ENCODE measurements around the gene ZC2HC1C. TPM values are rescaled to one million over a fixed set of nuclear protein-coding genes. Genes with fewer than 3 reads are reported as not detected.
A peak's percentile ranks its signal among the peaks of the same experiment; 100 is the strongest.

ZC2HC1C gene
- total RNA-seq, 2 experiments from 2014 or later: 0.40 to 0.56 TPM

DNA sequence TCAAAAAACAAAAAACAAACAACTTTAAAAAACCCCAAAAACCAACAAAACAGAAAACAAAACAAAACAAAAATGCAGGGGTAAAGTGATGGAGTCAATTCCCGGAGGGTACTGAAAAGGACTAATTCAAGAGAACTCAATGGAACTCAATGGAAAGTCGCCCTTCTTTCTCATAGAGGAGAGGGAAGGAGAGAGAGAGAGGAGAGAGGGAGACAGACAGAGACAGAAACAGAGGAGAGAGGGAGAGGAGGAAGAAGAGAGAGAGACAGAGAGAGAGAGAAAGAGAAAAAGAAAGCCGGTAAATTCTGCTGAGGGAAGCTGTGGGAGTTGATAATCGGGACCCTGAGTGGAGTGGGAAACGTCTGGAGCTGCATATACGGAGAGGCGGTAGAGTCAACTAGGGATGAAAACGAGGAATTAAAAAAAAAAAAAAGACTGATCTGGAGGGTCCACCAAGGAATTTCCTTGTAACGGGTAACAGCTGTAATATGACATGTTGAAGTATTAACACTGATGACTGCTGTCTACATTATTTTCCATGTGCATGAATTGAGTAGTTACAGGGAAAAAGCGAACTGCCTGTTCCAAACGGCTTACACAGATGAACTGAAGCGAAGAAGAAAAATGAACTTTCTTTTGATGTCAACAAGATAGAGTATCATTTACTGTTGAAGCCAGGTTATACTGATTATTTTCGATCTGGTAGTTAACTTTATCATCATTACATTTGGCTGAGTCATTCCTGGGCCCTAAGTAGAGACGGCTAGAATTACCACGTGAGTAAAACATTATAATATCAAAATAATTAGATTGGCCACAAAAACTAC is 934 bp upstream of the ZC2HC1C start:
- H3K9me3 Mint-ChIP-seq: no peaks in the 10 kb centered on the region
- no peak overlapping the region for H3K27ac Mint-ChIP-seq
- no peaks in the 10 kb centered on the region for H3K27me3 Mint-ChIP-seq
- no peak overlapping the region for H3K4me3 Mint-ChIP-seq
- DNase-seq: no peak
- H3K4me1 Mint-ChIP-seq: peaks cover 10% of the 10 kb centered on the region
- peaks cover 2% of the 10 kb centered on the region for H3K36me3 Mint-ChIP-seq

DNA sequence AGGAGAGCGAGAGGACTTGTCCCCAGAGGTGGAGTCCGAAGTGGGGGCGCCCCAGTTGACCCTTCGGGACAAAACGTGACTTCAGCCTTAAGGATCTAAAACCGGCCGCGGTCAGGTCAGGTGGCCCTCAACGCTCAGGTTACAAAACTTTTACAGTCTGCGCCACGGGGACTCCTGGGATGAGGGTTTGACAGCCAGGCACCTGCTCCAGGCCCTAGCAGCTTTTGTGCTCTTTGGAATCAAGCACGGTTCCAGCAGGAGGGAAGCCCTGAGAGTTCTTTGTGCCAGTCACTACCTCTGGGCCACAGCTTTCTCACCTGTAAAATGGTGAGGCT is 337 bp downstream of the ZC2HC1C start:
- H3K36me3 Mint-ChIP-seq: no peaks in the 10 kb centered on the region
- H3K27ac Mint-ChIP-seq: peak overlapping the region; percentile 39

DNA sequence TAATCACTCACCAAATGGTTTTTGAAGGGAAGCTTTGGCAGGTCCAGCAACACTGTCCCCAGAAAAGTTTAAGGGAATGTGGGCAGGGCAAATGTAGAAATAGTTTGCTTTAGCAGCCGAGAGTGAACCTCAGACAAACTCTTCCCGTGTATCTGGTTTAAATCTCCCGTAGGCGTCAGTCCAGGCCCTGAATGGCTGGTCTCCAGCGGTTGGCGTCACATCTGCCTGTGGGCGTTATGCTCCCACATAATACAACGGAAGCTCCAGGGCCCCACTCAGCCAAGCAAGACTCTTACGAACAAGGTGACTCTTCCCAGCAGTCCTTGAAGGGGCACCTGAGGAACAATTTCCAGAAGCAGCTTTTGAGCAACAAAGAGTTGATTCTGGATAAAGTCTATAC is 942 bp downstream of the ZC2HC1C start:
- Mint-ChIP-seq H3K9me3 (no peaks in the 10 kb centered on the region), H3K4me1 (no peaks in the 10 kb centered on the region), H3K4me3 (no peak overlapping the region), H3K27me3 (no peaks in the 10 kb centered on the region), H3K36me3 (no peaks in the 10 kb centered on the region), H3K27ac (no peak overlapping the region)
- DNase-seq: no peak

More for the DNA sequence above, 337 bp downstream of the ZC2HC1C start:
- no peaks in the 10 kb centered on the region for H3K27me3 Mint-ChIP-seq
- H3K4me3 Mint-ChIP-seq: no peak overlapping the region
- H3K4me1 Mint-ChIP-seq: peaks cover under 1% of the 10 kb centered on the region
- no peaks in the 10 kb centered on the region for H3K9me3 Mint-ChIP-seq
- no peak for DNase-seq

DNA sequence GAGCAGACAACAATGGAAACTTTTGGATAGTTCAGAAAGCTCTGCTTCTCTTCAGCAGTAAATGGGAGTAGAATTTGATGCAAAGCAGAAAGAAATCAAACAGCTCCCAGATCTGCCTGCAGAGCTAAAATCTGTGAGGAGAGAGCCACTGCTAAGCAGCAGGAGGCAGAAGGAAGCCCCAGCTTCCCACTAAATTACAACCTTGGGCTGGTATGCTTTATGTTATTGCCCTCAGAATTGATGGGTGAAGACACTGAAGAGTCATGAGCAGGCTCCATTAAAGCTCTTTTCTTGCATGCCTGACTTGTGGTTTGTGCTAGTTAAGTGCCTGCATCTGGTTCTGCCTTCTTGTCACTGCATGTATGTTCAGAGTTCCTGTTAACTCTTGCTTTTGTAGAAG is 8.4 kb downstream of the ZC2HC1C start:
- Mint-ChIP-seq H3K27ac (no peak overlapping the region), H3K4me3 (no peak overlapping the region), H3K27me3 (no peaks in the 10 kb centered on the region), H3K36me3 (peaks cover 11% of the 10 kb centered on the region), H3K9me3 (no peaks in the 10 kb centered on the region), H3K4me1 (peaks cover 3% of the 10 kb centered on the region)
- DNase-seq: no peak

DNA sequence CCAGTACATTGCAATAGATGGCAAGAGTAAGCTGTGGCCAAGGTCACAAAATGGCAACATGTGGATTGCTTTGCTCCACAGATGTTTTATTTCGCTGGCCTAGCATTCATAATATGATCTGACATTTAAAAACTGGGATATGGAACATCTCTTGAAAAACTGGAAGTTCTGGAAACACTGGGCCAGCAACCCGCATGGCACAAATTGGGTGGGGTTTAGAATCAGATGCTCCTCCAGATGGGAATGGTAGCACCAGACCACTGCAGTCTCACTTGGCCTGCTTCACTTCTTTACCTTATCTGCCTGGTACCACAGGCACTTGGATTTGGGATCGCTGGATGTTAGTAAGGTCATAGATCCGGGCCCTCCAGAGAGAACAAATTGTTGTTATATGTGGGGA is 10.1 kb downstream of the ZC2HC1C start:
- H3K27ac Mint-ChIP-seq: no peak overlapping the region
- H3K4me3 Mint-ChIP-seq: no peak overlapping the region
- no peaks in the 10 kb centered on the region for H3K9me3 Mint-ChIP-seq
- DNase-seq: no peak
- H3K4me1 Mint-ChIP-seq: peaks cover 11% of the 10 kb centered on the region
- no peaks in the 10 kb centered on the region for H3K27me3 Mint-ChIP-seq
- peaks cover 11% of the 10 kb centered on the region for H3K36me3 Mint-ChIP-seq

DNA sequence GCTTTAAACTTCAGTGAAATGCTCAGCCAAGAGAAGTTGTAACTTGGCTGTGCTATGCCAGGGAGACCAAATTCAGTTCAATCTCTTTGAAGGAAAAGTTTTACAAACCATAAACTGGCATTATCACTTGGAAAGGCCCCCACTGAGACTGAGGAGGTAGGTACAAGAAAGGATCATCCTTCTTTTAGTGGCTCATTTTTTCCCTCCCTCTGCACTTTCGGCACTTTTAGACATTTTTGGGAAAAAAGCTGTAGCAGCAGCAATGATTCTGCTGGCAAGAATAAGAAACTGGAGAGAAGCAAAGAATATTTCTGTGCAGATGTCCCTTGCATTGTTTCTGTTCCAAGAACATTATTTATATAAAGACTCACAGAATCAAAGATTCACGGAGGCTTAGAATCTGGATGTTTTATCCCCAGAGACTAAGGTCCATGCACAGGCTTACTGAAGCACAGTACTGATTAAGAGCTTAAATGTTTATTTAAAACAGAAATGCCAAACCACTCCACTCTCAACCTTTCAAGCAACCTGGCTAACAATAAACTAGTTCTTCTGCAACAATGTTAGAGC is 12.3 kb downstream of the ZC2HC1C start:
- Mint-ChIP-seq H3K9me3 (no peaks in the 10 kb centered on the region), H3K4me1 (peaks cover 11% of the 10 kb centered on the region), H3K27ac (no peak overlapping the region), H3K36me3 (peaks cover 11% of the 10 kb centered on the region), H3K4me3 (no peak overlapping the region), H3K27me3 (no peaks in the 10 kb centered on the region)
- no peak for DNase-seq

DNA sequence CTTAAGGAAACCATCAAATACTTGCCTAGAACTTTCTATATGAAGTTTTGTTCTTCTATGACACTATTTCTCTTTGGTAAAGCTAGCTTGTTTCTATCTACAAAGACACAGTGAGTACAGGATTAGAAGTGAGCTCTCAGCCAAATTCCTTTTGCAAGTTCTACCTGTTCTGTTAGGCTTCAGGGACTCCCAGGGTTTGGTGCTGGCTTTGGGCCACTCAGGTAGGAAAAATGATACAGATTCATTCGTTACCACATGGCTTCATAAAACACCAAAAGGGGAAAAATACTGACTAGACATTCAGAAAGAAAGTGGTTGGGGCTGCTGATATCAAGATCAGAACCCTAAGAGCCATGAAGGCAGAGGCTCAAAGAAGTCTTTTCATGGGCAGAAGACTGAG is 13.8 kb downstream of the ZC2HC1C start:
- H3K9me3 Mint-ChIP-seq: no peaks in the 10 kb centered on the region
- H3K27me3 Mint-ChIP-seq: no peaks in the 10 kb centered on the region
- no peak overlapping the region for H3K4me3 Mint-ChIP-seq
- H3K4me1 Mint-ChIP-seq: peaks cover 7% of the 10 kb centered on the region
- DNase-seq: no peak
- peaks cover 15% of the 10 kb centered on the region for H3K36me3 Mint-ChIP-seq
- H3K27ac Mint-ChIP-seq: peak overlapping the region; percentile 32

DNA sequence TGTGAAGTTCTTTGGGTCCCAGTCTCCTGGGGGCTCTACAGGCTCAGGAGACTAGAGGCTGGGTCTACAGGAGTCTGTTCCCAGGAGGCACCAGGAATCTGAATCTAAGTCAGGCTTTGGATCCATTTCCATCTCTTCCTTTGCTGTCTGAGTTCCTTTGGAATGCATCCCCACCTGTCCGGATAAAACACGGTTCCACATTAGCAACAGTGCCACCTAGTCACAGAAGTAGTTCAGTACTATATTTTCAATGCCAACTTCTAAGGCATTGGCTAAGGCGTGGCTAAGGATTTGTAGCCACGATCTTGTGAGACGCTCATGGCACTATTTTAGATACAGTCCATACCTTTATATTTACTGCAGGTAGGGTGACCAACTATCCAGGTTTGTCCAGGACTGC is 15.1 kb downstream of the ZC2HC1C start:
- no peaks in the 10 kb centered on the region for H3K9me3 Mint-ChIP-seq
- no peak for DNase-seq
- peaks cover 15% of the 10 kb centered on the region for H3K36me3 Mint-ChIP-seq
- H3K4me1 Mint-ChIP-seq: peaks cover 7% of the 10 kb centered on the region
- H3K4me3 Mint-ChIP-seq: no peak overlapping the region
- no peaks in the 10 kb centered on the region for H3K27me3 Mint-ChIP-seq
- H3K27ac Mint-ChIP-seq: no peak overlapping the region

DNA sequence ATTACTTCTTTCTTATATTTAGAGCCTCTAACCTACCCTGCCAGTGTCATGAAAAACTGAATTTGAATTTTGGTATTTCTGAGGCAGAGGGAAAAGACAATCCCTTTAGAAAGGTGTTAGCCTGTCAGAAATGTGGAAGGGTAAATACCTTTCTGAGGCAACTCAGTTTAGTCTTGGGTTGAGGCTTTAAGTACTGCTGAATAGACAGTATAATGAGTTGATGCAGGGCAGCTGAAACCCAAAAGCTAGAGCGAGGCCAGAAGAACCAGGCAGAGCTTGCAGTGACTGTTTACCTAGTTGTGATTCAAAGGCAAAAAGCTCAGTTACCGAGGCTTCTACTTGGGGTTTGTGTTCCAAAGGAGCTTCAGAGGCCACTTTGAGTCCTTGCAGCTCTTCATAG is 18.7 kb downstream of the ZC2HC1C start:
- no peak for DNase-seq
- Mint-ChIP-seq H3K27ac (no peak overlapping the region), H3K9me3 (no peaks in the 10 kb centered on the region), H3K4me1 (peaks cover 5% of the 10 kb centered on the region), H3K27me3 (no peaks in the 10 kb centered on the region), H3K36me3 (peaks cover 5% of the 10 kb centered on the region), H3K4me3 (no peak overlapping the region)

DNA sequence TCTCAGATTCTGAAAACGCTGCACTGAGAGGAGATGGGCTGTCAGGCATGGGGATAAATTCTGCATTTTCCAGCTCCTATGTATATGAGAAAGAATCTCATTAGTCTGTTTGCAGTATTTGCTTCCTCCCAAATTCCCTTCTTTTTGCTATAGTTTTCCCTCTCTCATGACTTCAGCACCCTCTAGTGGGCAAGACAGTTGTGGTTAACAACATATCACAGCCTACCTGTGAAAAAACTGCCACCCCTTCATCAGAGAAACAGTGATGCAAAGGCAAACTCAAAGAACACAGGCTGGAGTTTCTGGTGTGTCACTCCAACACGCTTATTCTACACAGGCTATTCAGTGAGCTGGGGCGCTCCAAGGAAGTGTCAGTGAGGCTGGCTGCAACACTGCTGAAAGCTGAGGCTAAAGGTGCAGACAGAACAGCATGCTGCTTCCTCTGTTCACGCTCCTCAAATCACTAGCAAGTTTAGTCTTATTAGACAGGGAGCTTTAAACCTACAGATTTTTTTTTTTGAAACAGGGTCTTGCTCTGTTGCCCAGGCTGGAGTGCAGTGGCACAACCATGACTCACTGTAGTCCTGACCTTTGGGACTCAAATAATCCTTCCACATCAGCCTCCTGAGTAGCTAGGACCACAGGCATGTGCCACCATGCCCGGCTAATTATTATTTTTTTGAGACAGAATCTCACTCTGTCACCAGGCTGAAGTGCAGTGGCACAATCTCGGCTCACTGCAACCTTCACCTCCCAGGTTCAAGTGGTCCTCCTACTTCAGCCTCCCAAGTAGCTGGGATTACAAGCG is 19.3 kb downstream of the ZC2HC1C start:
- no peaks in the 10 kb centered on the region for H3K27me3 Mint-ChIP-seq
- H3K36me3 Mint-ChIP-seq: peaks cover 5% of the 10 kb centered on the region
- H3K9me3 Mint-ChIP-seq: no peaks in the 10 kb centered on the region
- peak; percentile 7 for DNase-seq
- no peak overlapping the region for H3K27ac Mint-ChIP-seq
- peaks cover under 1% of the 10 kb centered on the region for H3K4me1 Mint-ChIP-seq
- H3K4me3 Mint-ChIP-seq: no peak overlapping the region

DNA sequence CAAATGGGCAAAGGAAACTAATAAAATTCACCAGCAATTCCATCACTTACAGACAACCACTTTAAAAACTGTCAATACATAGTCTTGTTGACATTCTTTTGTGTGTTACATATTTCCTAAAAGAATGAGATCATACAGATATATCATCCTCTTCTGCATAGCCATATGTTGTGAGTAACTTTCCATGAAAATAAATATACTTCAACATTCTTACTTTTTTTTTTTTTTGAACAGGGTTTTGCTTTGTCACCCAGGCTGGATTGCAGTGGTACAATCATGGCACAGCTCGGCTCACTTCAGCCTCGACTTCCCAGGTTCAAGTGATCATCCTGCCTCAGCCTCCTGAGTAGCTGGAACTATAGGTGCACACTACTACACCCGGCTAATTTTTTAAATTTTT is 20.9 kb downstream of the ZC2HC1C start:
- peaks cover 10% of the 10 kb centered on the region for H3K36me3 Mint-ChIP-seq
- no peak overlapping the region for H3K27ac Mint-ChIP-seq
- H3K4me3 Mint-ChIP-seq: no peak overlapping the region
- no peak for DNase-seq
- H3K27me3 Mint-ChIP-seq: no peaks in the 10 kb centered on the region
- H3K4me1 Mint-ChIP-seq: no peaks in the 10 kb centered on the region
- no peaks in the 10 kb centered on the region for H3K9me3 Mint-ChIP-seq

DNA sequence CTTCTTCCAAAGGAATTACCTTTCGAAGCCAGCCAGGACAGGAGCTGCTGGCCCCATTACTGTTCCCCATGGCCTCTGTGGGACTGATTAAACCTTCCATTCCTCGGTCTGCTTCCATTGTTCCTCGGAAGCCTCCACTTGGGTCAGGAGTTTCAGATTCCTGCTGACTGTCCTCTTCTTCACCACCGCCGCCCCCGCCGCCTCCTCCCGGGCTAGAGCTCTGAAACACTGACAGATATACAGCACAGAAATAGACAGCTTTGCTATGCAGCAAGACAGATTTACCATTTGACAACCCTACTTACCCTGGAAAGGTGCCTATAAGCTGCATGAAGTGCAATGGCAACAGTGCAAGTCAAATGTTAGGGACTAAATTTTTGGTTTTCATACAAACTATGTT is 21.8 kb downstream of the ZC2HC1C start:
- H3K27ac Mint-ChIP-seq: no peak overlapping the region
- no peaks in the 10 kb centered on the region for H3K4me1 Mint-ChIP-seq
- H3K36me3 Mint-ChIP-seq: peaks cover 16% of the 10 kb centered on the region
- no peaks in the 10 kb centered on the region for H3K9me3 Mint-ChIP-seq
- H3K27me3 Mint-ChIP-seq: no peaks in the 10 kb centered on the region
- no peak for DNase-seq
- H3K4me3 Mint-ChIP-seq: no peak overlapping the region

DNA sequence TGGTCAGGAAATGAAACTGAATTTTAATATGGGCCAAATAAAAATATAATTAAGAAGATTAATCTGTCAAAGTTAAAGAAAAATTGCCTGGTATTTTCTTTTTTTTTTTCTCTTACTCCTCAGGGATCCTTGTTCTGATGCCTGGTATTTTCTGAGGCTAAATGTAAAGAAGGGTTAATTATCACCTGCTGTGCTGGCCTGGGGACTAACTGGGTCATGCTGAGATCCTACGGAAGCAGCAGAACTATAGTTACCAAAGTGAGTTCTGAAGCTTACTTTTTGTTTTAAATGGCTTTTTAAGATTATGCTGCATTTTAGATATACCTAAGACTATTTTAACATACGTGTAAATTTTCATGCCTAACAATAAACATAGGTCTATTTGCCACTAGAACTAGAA is 23.3 kb downstream of the ZC2HC1C start:
- Mint-ChIP-seq H3K9me3 (no peaks in the 10 kb centered on the region), H3K4me3 (no peak overlapping the region), H3K36me3 (peaks cover 13% of the 10 kb centered on the region), H3K27ac (no peak overlapping the region), H3K27me3 (no peaks in the 10 kb centered on the region), H3K4me1 (no peaks in the 10 kb centered on the region)
- DNase-seq: no peak

DNA sequence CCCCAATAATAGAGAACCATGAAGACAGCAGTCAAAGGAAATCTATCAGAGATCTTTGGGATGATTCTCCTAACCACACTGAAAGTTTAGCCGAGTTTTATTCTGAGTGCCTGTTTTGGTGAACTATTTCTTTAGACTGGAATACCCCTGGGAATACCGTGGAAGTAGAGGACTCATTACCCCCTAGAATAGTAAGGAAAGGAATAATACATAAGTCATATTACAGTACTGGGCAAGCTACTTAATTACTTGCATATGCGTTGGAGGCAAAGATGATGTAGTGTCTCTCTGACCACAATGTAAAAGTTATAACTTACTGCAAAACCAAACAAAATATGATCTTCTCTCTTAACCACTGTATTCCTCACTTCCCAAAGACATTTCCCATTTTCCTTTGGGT is 25.5 kb downstream of the ZC2HC1C start:
- no peak for DNase-seq
- no peaks in the 10 kb centered on the region for H3K4me1 Mint-ChIP-seq
- no peak overlapping the region for H3K4me3 Mint-ChIP-seq
- H3K36me3 Mint-ChIP-seq: peaks cover 20% of the 10 kb centered on the region
- no peak overlapping the region for H3K27ac Mint-ChIP-seq
- no peaks in the 10 kb centered on the region for H3K27me3 Mint-ChIP-seq
- H3K9me3 Mint-ChIP-seq: no peaks in the 10 kb centered on the region

DNA sequence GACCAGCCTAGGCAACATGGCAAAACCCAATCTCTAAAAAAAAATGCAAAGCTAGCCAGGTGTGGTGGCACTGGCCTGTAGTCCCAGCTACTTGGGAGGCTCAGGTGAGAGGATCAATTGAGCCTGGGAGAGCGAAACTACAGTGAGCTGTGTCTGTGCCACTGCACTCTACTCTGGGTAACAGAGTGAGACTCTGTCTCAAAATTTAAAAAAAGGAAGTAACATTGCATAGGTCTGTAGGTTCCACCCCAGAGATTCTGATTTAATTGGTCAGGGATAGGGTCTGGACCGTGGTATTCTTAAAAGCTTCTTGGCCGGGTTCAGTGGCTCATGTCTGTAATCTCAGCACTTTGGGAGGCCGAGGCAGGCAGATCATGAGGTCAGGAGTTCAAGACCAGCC is 26.2 kb downstream of the ZC2HC1C start:
- no peaks in the 10 kb centered on the region for H3K27me3 Mint-ChIP-seq
- H3K4me1 Mint-ChIP-seq: no peaks in the 10 kb centered on the region
- H3K27ac Mint-ChIP-seq: no peak overlapping the region

More for the DNA sequence above, 26.2 kb downstream of the ZC2HC1C start:
- Mint-ChIP-seq H3K9me3 (no peaks in the 10 kb centered on the region), H3K36me3 (peaks cover 20% of the 10 kb centered on the region), H3K4me3 (no peak overlapping the region)
- no peak for DNase-seq
